ENCODE results near the gene TMEM140.

Gene TMEM140

GRCh38 chr7:135167365-135167917 is 19.6 kb downstream of the TMEM140 start:
- Histone ChIP-seq H3K4ac (ENCODE audit: low read length) (no peak overlapping the region), H3K4me1 (ENCODE audit: control insufficient read depth in 2 of 2, insufficient read depth in 1 of 2, low read depth in 1 of 2, low read length in 2 of 2) (peaks cover 3 to 10% of the 10 kb centered on the region in 2 donors), H3K18ac (ENCODE audit: low read length) (no peak overlapping the region), H3K14ac (ENCODE audit: low read length) (no peak overlapping the region), H2BK120ac (ENCODE audit: low read depth, low read length) (no peak overlapping the region), H3K27me3 (ENCODE audit: control insufficient read depth in 3 of 3, insufficient read depth in 3 of 3, low read depth in 1 of 3, low read length in 3 of 3) (no peaks in the 10 kb centered on the region), H4K91ac (ENCODE audit: low read depth, low read length, poor library complexity) (no peak overlapping the region), H2AK5ac (ENCODE audit: low read depth, low read length) (no peak overlapping the region), H3K9ac (ENCODE audit: low read depth, low read length, poor library complexity) (no peak overlapping the region), H4K8ac (ENCODE audit: low read depth, low read length) (no peak overlapping the region), H3K4me2 (ENCODE audit: insufficient read depth, low read length, poor library complexity, severe bottlenecking) (no peak overlapping the region), H3K23ac (ENCODE audit: low read depth, low read length, poor library complexity) (peak overlapping the region; percentile 55), H3K36me3 (replicated peaks in 1 of 2; ENCODE audit: control insufficient read depth in 2 of 2, insufficient read depth in 2 of 2, low read length in 2 of 2) (peaks cover 50 to 64% of the 10 kb centered on the region in 2 donors), H3K9me3 (replicated peaks in 1 of 2; ENCODE audit: control insufficient read depth in 2 of 2, insufficient read depth in 1 of 2, low read depth in 1 of 2, low read length in 2 of 2) (peaks cover 2% of the 10 kb centered on the region in 2 donors), H2BK12ac (ENCODE audit: low read length) (no peak overlapping the region), H2BK5ac (ENCODE audit: low read length) (no peak overlapping the region), H2BK15ac (ENCODE audit: low read length) (no peak overlapping the region), H3K79me1 (ENCODE audit: low read depth, low read length) (peaks cover 10% of the 10 kb centered on the region), H2AFZ (ENCODE audit: low read length) (no peak overlapping the region), H3K27ac (replicated peaks; ENCODE audit: low read length) (no peak overlapping the region), H3K4me3 (ENCODE audit: low read length in 2 of 2) (no peak overlapping the region)
- no CpG with 5 or more reads among the region's 12 CpGs for WGBS, 2 donors (ENCODE audit: extremely low coverage in 2 of 2, insufficient read length in 2 of 2, insufficient replicate concordance in 1 of 2)
- no peak for DNase-seq (ENCODE audit: low spot score)

DNA sequence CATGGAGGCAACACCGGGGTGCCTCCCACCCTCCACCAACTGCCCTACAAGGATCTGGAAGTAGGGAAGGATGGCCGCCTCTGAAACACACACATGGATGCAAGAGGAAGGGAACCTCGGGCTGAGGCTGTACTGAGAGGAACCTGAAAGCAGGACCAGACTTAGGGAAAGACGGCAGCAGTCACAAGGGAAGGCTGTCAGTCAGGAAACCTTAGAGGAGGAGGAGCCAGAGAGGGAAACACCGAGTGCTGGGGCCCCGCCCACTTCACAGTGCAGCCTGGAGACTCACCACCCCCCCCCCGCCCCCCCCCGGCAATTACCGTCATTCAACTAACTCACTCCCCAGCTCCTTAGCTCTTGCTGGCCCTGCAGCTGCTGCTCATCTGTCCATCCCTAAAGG is 20.1 kb downstream of the TMEM140 start:
- Histone ChIP-seq H2AK5ac (ENCODE audit: low read depth, low read length) (no peak overlapping the region), H3K4me3 (ENCODE audit: low read length in 2 of 2) (no peak overlapping the region), H3K4ac (ENCODE audit: low read length) (no peak overlapping the region), H3K18ac (ENCODE audit: low read length) (no peak overlapping the region), H3K27me3 (ENCODE audit: control insufficient read depth in 3 of 3, insufficient read depth in 3 of 3, low read depth in 1 of 3, low read length in 3 of 3) (no peaks in the 10 kb centered on the region), H2BK12ac (ENCODE audit: low read length) (no peak overlapping the region), H3K9me3 (replicated peaks in 1 of 2; ENCODE audit: control insufficient read depth in 2 of 2, insufficient read depth in 1 of 2, low read depth in 1 of 2, low read length in 2 of 2) (peaks cover 0 to 2% of the 10 kb centered on the region in 2 donors), H2BK5ac (ENCODE audit: low read length) (no peak overlapping the region), H3K4me2 (ENCODE audit: insufficient read depth, low read length, poor library complexity, severe bottlenecking) (no peak overlapping the region), H2BK120ac (ENCODE audit: low read depth, low read length) (no peak overlapping the region), H4K8ac (ENCODE audit: low read depth, low read length) (no peak overlapping the region), H3K36me3 (replicated peaks in 1 of 2; ENCODE audit: control insufficient read depth in 2 of 2, insufficient read depth in 2 of 2, low read length in 2 of 2) (peaks cover 50 to 58% of the 10 kb centered on the region in 2 donors), H2AFZ (ENCODE audit: low read length) (no peak overlapping the region), H3K23ac (ENCODE audit: low read depth, low read length, poor library complexity) (peak overlapping the region; percentile 55), H3K14ac (ENCODE audit: low read length) (no peak overlapping the region), H3K4me1 (ENCODE audit: control insufficient read depth in 2 of 2, insufficient read depth in 1 of 2, low read depth in 1 of 2, low read length in 2 of 2) (peaks cover 3 to 10% of the 10 kb centered on the region in 2 donors), H2BK15ac (ENCODE audit: low read length) (no peak overlapping the region), H3K27ac (replicated peaks; ENCODE audit: low read length) (no peak overlapping the region), H4K91ac (ENCODE audit: low read depth, low read length, poor library complexity) (no peak overlapping the region), H3K79me1 (ENCODE audit: low read depth, low read length) (peaks cover 10% of the 10 kb centered on the region), H3K9ac (ENCODE audit: low read depth, low read length, poor library complexity) (peak overlapping the region; percentile 44)
- no CpG with 5 or more reads among the region's 9 CpGs for WGBS, 2 donors (ENCODE audit: extremely low coverage in 2 of 2, insufficient read length in 2 of 2, insufficient replicate concordance in 1 of 2)
- DNase-seq (ENCODE audit: low spot score), result no peak

DNA sequence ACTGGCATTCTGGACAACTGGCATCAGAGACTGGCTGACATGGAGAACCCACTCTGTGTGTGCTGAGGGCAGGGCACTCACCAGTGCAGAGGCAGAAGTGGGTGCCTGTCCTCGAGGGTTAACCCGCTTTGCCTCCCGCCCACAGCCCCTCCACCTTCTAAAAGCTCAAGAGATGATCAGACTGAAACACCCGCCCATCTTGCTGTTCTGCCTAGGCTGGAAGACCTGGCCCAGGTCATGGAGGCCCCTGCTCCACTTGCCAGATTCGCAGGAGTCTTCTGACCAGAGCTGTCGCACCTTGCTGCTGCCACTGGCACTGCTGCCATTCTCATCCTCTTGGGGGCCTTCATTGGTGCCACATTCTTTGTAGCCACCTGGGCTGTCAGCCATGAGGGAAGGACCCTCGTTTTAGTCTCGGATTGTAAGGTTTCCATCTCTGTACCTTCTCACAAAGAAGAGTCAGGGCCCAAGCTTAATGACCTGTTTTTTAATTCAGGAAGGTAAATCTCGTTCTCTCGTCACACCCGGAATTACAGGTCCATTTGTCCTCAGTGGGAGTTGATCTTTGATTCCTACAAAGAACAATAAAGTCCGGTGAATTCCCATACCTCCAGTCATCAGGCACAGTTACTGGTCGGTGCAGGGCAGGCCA is 20.7 kb downstream of the TMEM140 start:
- Histone ChIP-seq H3K36me3 (replicated peaks in 1 of 2; ENCODE audit: control insufficient read depth in 2 of 2, insufficient read depth in 2 of 2, low read length in 2 of 2) (peaks cover 49 to 57% of the 10 kb centered on the region in 2 donors), H2AK5ac (ENCODE audit: low read depth, low read length) (no peak overlapping the region), H3K4ac (ENCODE audit: low read length) (no peak overlapping the region), H3K27me3 (ENCODE audit: control insufficient read depth in 3 of 3, insufficient read depth in 3 of 3, low read depth in 1 of 3, low read length in 3 of 3) (no peaks in the 10 kb centered on the region), H3K18ac (ENCODE audit: low read length) (no peak overlapping the region), H3K9ac (ENCODE audit: low read depth, low read length, poor library complexity) (peak overlapping the region; percentile 44), H3K27ac (replicated peaks; ENCODE audit: low read length) (no peak overlapping the region), H2BK120ac (ENCODE audit: low read depth, low read length) (no peak overlapping the region), H2BK5ac (ENCODE audit: low read length) (no peak overlapping the region), H3K79me1 (ENCODE audit: low read depth, low read length) (peaks cover 10% of the 10 kb centered on the region), H2AFZ (ENCODE audit: low read length) (no peak overlapping the region), H3K14ac (ENCODE audit: low read length) (no peak overlapping the region), H3K4me3 (ENCODE audit: low read length in 2 of 2) (peak overlapping the region in 1 of 2 donors; percentile 87), H4K91ac (ENCODE audit: low read depth, low read length, poor library complexity) (no peak overlapping the region), H3K9me3 (replicated peaks in 1 of 2; ENCODE audit: control insufficient read depth in 2 of 2, insufficient read depth in 1 of 2, low read depth in 1 of 2, low read length in 2 of 2) (peaks cover 0 to 2% of the 10 kb centered on the region in 2 donors), H2BK12ac (ENCODE audit: low read length) (no peak overlapping the region), H2BK15ac (ENCODE audit: low read length) (no peak overlapping the region), H4K8ac (ENCODE audit: low read depth, low read length) (no peak overlapping the region), H3K4me2 (ENCODE audit: insufficient read depth, low read length, poor library complexity, severe bottlenecking) (no peak overlapping the region), H3K23ac (ENCODE audit: low read depth, low read length, poor library complexity) (peak overlapping the region; percentile 65), H3K4me1 (ENCODE audit: control insufficient read depth in 2 of 2, insufficient read depth in 1 of 2, low read depth in 1 of 2, low read length in 2 of 2) (peaks cover 3 to 10% of the 10 kb centered on the region in 2 donors)
- no peak for DNase-seq (ENCODE audit: low spot score)
- WGBS, 2 donors (ENCODE audit: extremely low coverage in 2 of 2, insufficient read length in 2 of 2, insufficient replicate concordance in 1 of 2), result no CpG with 5 or more reads among the region's 13 CpGs

GRCh38 chr7:135169141-135169963 is 21.5 kb downstream of the TMEM140 start:
- DNase-seq (ENCODE audit: low spot score), result peak; percentile 6

More at GRCh38 chr7:135169141-135169963, 21.5 kb downstream of the TMEM140 start:
- no CpG with 5 or more reads among the region's 11 CpGs for WGBS, 2 donors (ENCODE audit: extremely low coverage in 2 of 2, insufficient read length in 2 of 2, insufficient replicate concordance in 1 of 2)
- H2AFZ ChIP-seq (ENCODE audit: low read length), result peak overlapping the region; percentile 99
- H3K36me3 ChIP-seq (replicated peaks in 1 of 2; ENCODE audit: control insufficient read depth in 2 of 2, insufficient read depth in 2 of 2, low read length in 2 of 2), result peaks cover 44 to 49% of the 10 kb centered on the region in 2 donors
- no peak overlapping the region for H2BK12ac ChIP-seq (ENCODE audit: low read length)
- H3K4me3 ChIP-seq (ENCODE audit: low read length in 2 of 2), result peak overlapping the region; percentile 87 to 99
- H3K27ac ChIP-seq (replicated peaks; ENCODE audit: low read length), result peak overlapping the region; percentile 96
- H2AK5ac ChIP-seq (ENCODE audit: low read depth, low read length), result no peak overlapping the region
- no peak overlapping the region for H2BK120ac ChIP-seq (ENCODE audit: low read depth, low read length)
- no peaks in the 10 kb centered on the region for H3K27me3 ChIP-seq (ENCODE audit: control insufficient read depth in 3 of 3, insufficient read depth in 3 of 3, low read depth in 1 of 3, low read length in 3 of 3)
- H3K14ac ChIP-seq (ENCODE audit: low read length), result no peak overlapping the region
- no peaks in the 10 kb centered on the region for H3K9me3 ChIP-seq (replicated peaks in 1 of 2; ENCODE audit: control insufficient read depth in 2 of 2, insufficient read depth in 1 of 2, low read depth in 1 of 2, low read length in 2 of 2)
- peak overlapping the region; percentile 55 for H3K9ac ChIP-seq (ENCODE audit: low read depth, low read length, poor library complexity)
- H4K8ac ChIP-seq (ENCODE audit: low read depth, low read length), result no peak overlapping the region
- peak overlapping the region; percentile 65 for H3K23ac ChIP-seq (ENCODE audit: low read depth, low read length, poor library complexity)
- H4K91ac ChIP-seq (ENCODE audit: low read depth, low read length, poor library complexity), result no peak overlapping the region
- no peak overlapping the region for H2BK5ac ChIP-seq (ENCODE audit: low read length)
- peaks cover 10% of the 10 kb centered on the region for H3K79me1 ChIP-seq (ENCODE audit: low read depth, low read length)
- H2BK15ac ChIP-seq (ENCODE audit: low read length), result no peak overlapping the region
- no peak overlapping the region for H3K4ac ChIP-seq (ENCODE audit: low read length)
- no peak overlapping the region for H3K18ac ChIP-seq (ENCODE audit: low read length)
- H3K4me2 ChIP-seq (ENCODE audit: insufficient read depth, low read length, poor library complexity, severe bottlenecking), result peak overlapping the region; percentile 85
- H3K4me1 ChIP-seq (ENCODE audit: control insufficient read depth in 2 of 2, insufficient read depth in 1 of 2, low read depth in 1 of 2, low read length in 2 of 2), result peaks cover 3 to 10% of the 10 kb centered on the region in 2 donors
